Liver (tissue), 3 donors: ENCODE data around the gene MED23.

ENCODE experiments used
- CTCF ChIP-seq: fragments of 150-350 bp; IDR thresholded peaks from 2 replicates; pipeline ENCODE4 v1.5.1; 2017; ENCODE audit warnings: improper control_type of control experiment, low read depth, low read length; ENCODE audit not compliant: missing input control
- FOXA1 ChIP-seq: IDR thresholded peaks from 2 replicates; pipeline ENCODE4 v1.6.1; 2016; ENCODE audit warnings: antibody characterized with exemption
- FOXA2 ChIP-seq: IDR thresholded peaks from 2 replicates; pipeline ENCODE4 v1.6.1; 2016; ENCODE audit warnings: antibody characterized with exemption
- GABPA ChIP-seq, 2 donors: IDR thresholded peaks in 1 of 2; conservative IDR thresholded peaks in 1 of 2; 2 replicates each; pipeline ENCODE4 v1.6.1; 2016; ENCODE audit warnings: antibody characterized with exemption in 2 of 2, mild to moderate bottlenecking in 1 of 2, moderate library complexity in 1 of 2
- HNF4G ChIP-seq: IDR thresholded peaks from 2 replicates; pipeline ENCODE4 v1.6.1; 2016; ENCODE audit warnings: antibody characterized with exemption
- JUND ChIP-seq, 2 donors: IDR thresholded peaks; 2 replicates each; pipeline ENCODE4 v1.6.1; 2016; ENCODE audit warnings: antibody characterized with exemption in 2 of 2
- MAX ChIP-seq: IDR thresholded peaks from 2 replicates; pipeline ENCODE4 v1.6.1; 2016; ENCODE audit warnings: antibody characterized with exemption
- RAD21 ChIP-seq, 2 donors: IDR thresholded peaks; 2 replicates each; pipeline ENCODE4 v1.6.1; 2016; ENCODE audit warnings: antibody characterized with exemption in 2 of 2, mild to moderate bottlenecking in 2 of 2
- RXRA ChIP-seq, 2 donors: IDR thresholded peaks; 2 replicates each; pipeline ENCODE4 v1.6.1; 2017 to 2018; ENCODE audit warnings: antibody characterized with exemption in 2 of 2, mild to moderate bottlenecking in 1 of 2
- SP1 ChIP-seq: IDR thresholded peaks from 2 replicates; pipeline ENCODE4 v1.6.1; 2018; ENCODE audit warnings: antibody characterized with exemption, mild to moderate bottlenecking
- TAF1 ChIP-seq: conservative IDR thresholded peaks from 2 replicates; pipeline ENCODE4 v1.6.1; 2016; ENCODE audit warnings: antibody characterized with exemption, mild to moderate bottlenecking
- YY1 ChIP-seq: IDR thresholded peaks from 2 replicates; pipeline ENCODE4 v1.6.1; 2016; ENCODE audit warnings: antibody characterized with exemption, mild to moderate bottlenecking
- ZBTB33 ChIP-seq: IDR thresholded peaks from 2 replicates; pipeline ENCODE4 v1.6.1; 2016; ENCODE audit warnings: antibody characterized with exemption
- donor health status: healthy.
- donor health status: healthy.

GRCh38 chr6:131658287-131658686 lies 30.2 kb upstream of the MED23 start:
- no peak for TF ChIP-seq CTCF
- no peak for TF ChIP-seq SP1
- TF ChIP-seq ZBTB33, result no peak
- no peak for TF ChIP-seq RAD21 (IDR thresholded peaks at IDR 0.05)
- no peak for TF ChIP-seq MAX
- no peak for TF ChIP-seq FOXA2
- no peak for TF ChIP-seq TAF1
- no peak for TF ChIP-seq JUND (IDR thresholded peaks at IDR 0.05)
- TF ChIP-seq GABPA (IDR thresholded peaks at IDR 0.05 in 1 of 2, conservative IDR thresholded peaks at IDR 0.05 in 1 of 2), result no peak
- TF ChIP-seq HNF4G, result no peak
- no peak for TF ChIP-seq FOXA1
- TF ChIP-seq RXRA (IDR thresholded peaks at IDR 0.05), result no peak
- no peak for TF ChIP-seq YY1
